ENCODE data around the gene DNAH3. TPM values are rescaled to one million over a fixed set of nuclear protein-coding genes. Genes with fewer than 3 reads are reported as not detected.

DNAH3 gene
- total and polyA plus RNA-seq, 2 of the 8 experiments (the other 6 are each of a cell fraction or from before 2014, with no cell fraction given): 0.57 to 0.71 TPM

GRCh38 chr16:21064203-21064602, 86.4 kb downstream of the DNAH3 start:
- no peak overlapping the region for H2BK15ac ChIP-seq (ENCODE audit: low read length)
- no peak overlapping the region for H3K23ac ChIP-seq (ENCODE audit: insufficient read length)
- H3K36me3 ChIP-seq (ENCODE audit: control insufficient read depth in 2 of 4, insufficient read depth in 4 of 4, low read length in 3 of 4): no peaks in the 10 kb centered on the region
- no peak overlapping the region for H3K56ac ChIP-seq (replicated peaks; ENCODE audit: insufficient read length, low read depth, low read length)
- H3K27me3 ChIP-seq (replicated peaks in 1 of 4; ENCODE audit: control insufficient read depth in 3 of 4, extremely low read depth in 1 of 4, insufficient read depth in 3 of 4, low read length in 3 of 4): no peaks in the 10 kb centered on the region
- no peaks in the 10 kb centered on the region for H3K23me2 ChIP-seq (ENCODE audit: low read depth, low read length)
- H3K79me1 ChIP-seq (ENCODE audit: low read depth, low read length): no peaks in the 10 kb centered on the region
- no peak overlapping the region for H3K14ac ChIP-seq (ENCODE audit: insufficient read length)
- FAIRE-seq: no peak
- no peaks in the 10 kb centered on the region for H4K20me1 ChIP-seq (replicated peaks in 1 of 2; ENCODE audit: control insufficient read depth in 1 of 2, insufficient read depth in 2 of 2, low read length in 2 of 2)
- no peak overlapping the region for H2BK120ac ChIP-seq (replicated peaks; ENCODE audit: low read depth, low read length)
- H4K91ac ChIP-seq (replicated peaks; ENCODE audit: insufficient read length, low read length): no peak overlapping the region
- no peak overlapping the region for H3K4me3 ChIP-seq (ENCODE audit: extremely low read depth in 1 of 4, insufficient read depth in 2 of 4, low read depth in 3 of 4, low read length in 4 of 4)
- ChIA-PET CTCF (ENCODE audit: partially characterized antibody) (no interaction called here), POLR2A (ENCODE audit: partially characterized antibody) (no interaction called here)
- no peak overlapping the region for H3K4me2 ChIP-seq (ENCODE audit: insufficient read depth in 1 of 2, low read depth in 2 of 2, low read length in 2 of 2)
- H2AK5ac ChIP-seq (ENCODE audit: low read depth, low read length): no peak overlapping the region
- H3K9ac ChIP-seq (replicated peaks in 1 of 4; ENCODE audit: extremely low read depth in 1 of 4, low read depth in 3 of 4, low read length in 3 of 4): no peak overlapping the region
- H2BK5ac ChIP-seq (ENCODE audit: low read depth, low read length): no peak overlapping the region
- no peak for DNase-seq (ENCODE audit: low read depth in 1 of 2, low spot score in 2 of 2)
- no peak overlapping the region for H2BK12ac ChIP-seq (ENCODE audit: low read depth, low read length)
- no peak overlapping the region for H3K18ac ChIP-seq (ENCODE audit: extremely low read depth, low read length)
- H4K5ac ChIP-seq (ENCODE audit: insufficient read length, low read depth, low read length): no peak overlapping the region
- H3K4ac ChIP-seq (replicated peaks; ENCODE audit: insufficient read length, low read depth, low read length): no peak overlapping the region
- H2AFZ ChIP-seq (ENCODE audit: low read length): no peak overlapping the region
- H3K4me1 ChIP-seq (replicated peaks in 1 of 4; ENCODE audit: control insufficient read depth in 3 of 4, insufficient read depth in 4 of 4, low read length in 3 of 4): no peaks in the 10 kb centered on the region
- no peak overlapping the region for H3K27ac ChIP-seq (ENCODE audit: low read depth, low read length)
- H3K9me3 ChIP-seq (ENCODE audit: insufficient read depth in 2 of 2, low read depth in 1 of 2, low read length in 1 of 2): no peaks in the 10 kb centered on the region
- 82% methylated on average over 1 of the region's 1 CpG; no CpG with 5 or more reads in 1 of the 2 experiments for WGBS, 2 experiments (ENCODE audit: extremely low coverage in 1 of 2, insufficient coverage in 1 of 2, insufficient read length in 1 of 2, insufficient replicate concordance in 2 of 2, low coverage in 1 of 2, low lambda C conversion rate in 2 of 2, missing lambda C conversion rate in 1 of 2)
- no peak overlapping the region for H4K8ac ChIP-seq (ENCODE audit: extremely low read depth, insufficient read depth, low read length)
- no peak overlapping the region for H2BK20ac ChIP-seq (ENCODE audit: low read length)
- no peaks in the 10 kb centered on the region for H3K79me2 ChIP-seq (ENCODE audit: control insufficient read depth in 1 of 2, insufficient read depth in 2 of 2, low read length in 2 of 2)
- TF ChIP-seq PHF8 (conservative IDR thresholded peaks at IDR 0.05; ENCODE audit: low read depth, low read length) (no peak), CBX5 (IDR thresholded peaks at IDR 0.05; ENCODE audit: low read depth, low read length) (no peak), CHD2 (IDR thresholded peaks at IDR 0.05; ENCODE audit: low read length) (no peak), RNF2 (IDR thresholded peaks at IDR 0.05; ENCODE audit: borderline replicate concordance, low read depth, low read length, missing control alignments, poor library complexity, severe bottlenecking) (no peak), BCL11A (IDR thresholded peaks at IDR 0.05; ENCODE audit: low read depth in 2 of 2, low read length in 2 of 2) (no peak), SP4 (IDR thresholded peaks at IDR 0.05; ENCODE audit: low read length) (no peak), RBBP5 (IDR thresholded peaks at IDR 0.05; ENCODE audit: borderline replicate concordance, low read depth, low read length) (no peak), MAFK (IDR thresholded peaks at IDR 0.05; ENCODE audit: low read depth, low read length) (no peak), CTBP2 (IDR thresholded peaks at IDR 0.05; ENCODE audit: borderline replicate concordance, insufficient read depth, insufficient read length, low read length) (no peak), KDM5A (IDR thresholded peaks at IDR 0.05; ENCODE audit: low read length) (no peak)
- TF ChIP-seq, protein P1, sequence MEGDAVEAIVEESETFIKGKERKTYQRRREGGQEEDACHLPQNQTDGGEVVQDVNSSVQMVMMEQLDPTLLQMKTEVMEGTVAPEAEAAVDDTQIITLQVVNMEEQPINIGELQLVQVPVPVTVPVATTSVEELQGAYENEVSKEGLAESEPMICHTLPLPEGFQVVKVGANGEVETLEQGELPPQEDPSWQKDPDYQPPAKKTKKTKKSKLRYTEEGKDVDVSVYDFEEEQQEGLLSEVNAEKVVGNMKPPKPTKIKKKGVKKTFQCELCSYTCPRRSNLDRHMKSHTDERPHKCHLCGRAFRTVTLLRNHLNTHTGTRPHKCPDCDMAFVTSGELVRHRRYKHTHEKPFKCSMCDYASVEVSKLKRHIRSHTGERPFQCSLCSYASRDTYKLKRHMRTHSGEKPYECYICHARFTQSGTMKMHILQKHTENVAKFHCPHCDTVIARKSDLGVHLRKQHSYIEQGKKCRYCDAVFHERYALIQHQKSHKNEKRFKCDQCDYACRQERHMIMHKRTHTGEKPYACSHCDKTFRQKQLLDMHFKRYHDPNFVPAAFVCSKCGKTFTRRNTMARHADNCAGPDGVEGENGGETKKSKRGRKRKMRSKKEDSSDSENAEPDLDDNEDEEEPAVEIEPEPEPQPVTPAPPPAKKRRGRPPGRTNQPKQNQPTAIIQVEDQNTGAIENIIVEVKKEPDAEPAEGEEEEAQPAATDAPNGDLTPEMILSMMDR (IDR thresholded peaks at IDR 0.05; ENCODE audit: control extremely low read depth in 1 of 3, insufficient read depth in 1 of 3, low read depth in 1 of 3, low read length in 3 of 3): no peak

Data from H1 (cell line).